Neural cell (in vitro differentiated cells): ENCODE measurements around the gene LIMCH1.

Experiments
- CTCF ChIP-seq: fragments of 450-650 bp; IDR thresholded peaks from 2 replicates; pipeline ENCODE4 v1.5.1; 2014; ENCODE audit warnings: antibody characterized with exemption, mild to moderate bottlenecking, moderate library complexity; ENCODE audit not compliant: poor library complexity, severe bottlenecking
- EP300 ChIP-seq: fragments of 450-650 bp; conservative IDR thresholded peaks from 2 replicates; pipeline ENCODE4 v1.6.1; 2014; ENCODE audit warnings: antibody characterized with exemption, mild to moderate bottlenecking, moderate library complexity; ENCODE audit not compliant: poor library complexity, severe bottlenecking
- EZH2 ChIP-seq: fragments of 200-600, 300-800 bp; shearing (Covaris generic), sonication (generic); IDR thresholded peaks from 2 replicates; pipeline ENCODE4 v1.6.1; 2014; ENCODE audit warnings: antibody characterized with exemption, low read length, borderline replicate concordance, mild to moderate bottlenecking; ENCODE audit not compliant: insufficient read depth, poor library complexity, severe bottlenecking
- RAD21 ChIP-seq: fragments of 450-650 bp; conservative IDR thresholded peaks from 2 replicates; pipeline ENCODE4 v1.6.1; 2014; ENCODE audit warnings: antibody characterized with exemption, mild to moderate bottlenecking, moderate library complexity
- REST ChIP-seq: IDR thresholded peaks from 2 replicates; pipeline ENCODE4 v1.6.1; 2012; ENCODE audit warnings: borderline replicate concordance
- SMC3 ChIP-seq: fragments of 450-650 bp; conservative IDR thresholded peaks from 2 replicates; pipeline ENCODE4 v1.6.1; 2014; ENCODE audit warnings: antibody characterized with exemption, mild to moderate bottlenecking, moderate library complexity; ENCODE audit not compliant: poor library complexity

GRCh38 chr4:41734371-41734770 is 196.4 kb downstream of the LIMCH1 start:
- no peak for TF ChIP-seq EP300
- TF ChIP-seq RAD21 = no peak
- TF ChIP-seq EZH2 = no peak
- TF ChIP-seq SMC3 = no peak
- no peak for TF ChIP-seq CTCF
- no peak for TF ChIP-seq REST
